Upper lobe of right lung (tissue), 1 donor: ENCODE results near the gene ATP6V1C2. TPM values are rescaled to one million over a fixed set of nuclear protein-coding genes. Genes with fewer than 3 reads are reported as not detected.

Source experiments
- ATAC-seq: fragments of 200-7000 bp; cut with Tn5 transposase; one replicate; pipeline ENCODE4 v1.9.1; 2020; ENCODE audit warnings: mild to moderate bottlenecking, moderate library complexity
- DNase-seq: peaks from one replicate; pipeline ENCODE4 v3.0.0-alpha.2; 2020
- H3K27ac ChIP-seq: fragments of 200-600 bp; one replicate; pipeline ENCODE4 v1.8.0; 2022
- H3K27me3 ChIP-seq: fragments of 200-600 bp; one replicate; pipeline ENCODE4 v1.8.0; 2022; ENCODE audit warnings: mild to moderate bottlenecking
- H3K36me3 ChIP-seq: fragments of 200-600 bp; one replicate; pipeline ENCODE4 v1.8.0; 2022
- H3K4me1 ChIP-seq: fragments of 200-600 bp; one replicate; pipeline ENCODE4 v1.8.0; 2022
- H3K4me3 ChIP-seq: fragments of 200-600 bp; one replicate; pipeline ENCODE4 v1.8.0; 2022; ENCODE audit warnings: mild to moderate bottlenecking
- H3K9me3 ChIP-seq: fragments of 200-600 bp; one replicate; pipeline ENCODE4 v1.8.0; 2022
- CTCF ChIP-seq: fragments of 200-600 bp; IDR thresholded peaks from one replicate; pipeline ENCODE4 v1.8.0; 2022; ENCODE audit warnings: antibody characterized with exemption
- intact Hi-C: fragments of 100-400 bp; cut with DNase I; formaldehyde crosslinking; loops from one replicate; pipeline ENCODE4 v1.11.0; 2022
- total RNA-seq: library from RNA; stranded (reverse); fragmentation: NEBNext Ultra II Directional; extraction: Animal tissue kit (Norgen Biotek cat#: 25700); gene quantifications from one replicate; pipeline ENCODE4 v1.2.1, GENCODE V29; 2021
- donor health status: DM: no; HTN: yes; CAD: no; lungs with severe emphysema.

Gene ATP6V1C2
- total RNA-seq, 1 donor from 2014 or later: not detected

GRCh38 chr2:10686176-10686730 lies 35.2 kb upstream of the ATP6V1C2 start:
- Histone ChIP-seq H3K27me3 (no peaks in the 10 kb centered on the region), H3K4me3 (no peak overlapping the region), H3K4me1 (peaks cover 15% of the 10 kb centered on the region), H3K36me3 (peaks cover 27% of the 10 kb centered on the region), H3K9me3 (no peaks in the 10 kb centered on the region), H3K27ac (no peak overlapping the region)
- ATAC-seq (no peak), DNase-seq (no peak)
- TF ChIP-seq CTCF: no peak
- intact Hi-C loops: no loop called here

- H3K4me1 ChIP-seq: peaks cover 15% of the 10 kb centered on the region
- no peaks in the 10 kb centered on the region for H3K9me3 ChIP-seq
- H3K4me3 ChIP-seq: peak overlapping the region; percentile 74
- intact Hi-C loops: no loop called here
- peaks cover 4% of the 10 kb centered on the region for H3K36me3 ChIP-seq
- peak overlapping the region; percentile 96 for H3K27ac ChIP-seq
- no peaks in the 10 kb centered on the region for H3K27me3 ChIP-seq
- no peak for TF ChIP-seq CTCF
- peak; percentile 59 for ATAC-seq
- no peak for DNase-seq
These were observed 32.3 kb upstream of the ATP6V1C2 start for GRCh38 chr2:10688921-10689807.

GRCh38 chr2:10691521-10691920 lies 29.9 kb upstream of the ATP6V1C2 start:
- Histone ChIP-seq H3K4me3 (no peak overlapping the region), H3K9me3 (no peaks in the 10 kb centered on the region), H3K36me3 (no peaks in the 10 kb centered on the region), H3K27ac (no peak overlapping the region), H3K4me1 (peaks cover 15% of the 10 kb centered on the region), H3K27me3 (no peaks in the 10 kb centered on the region)
- intact Hi-C loops: no loop called here
- no peak for TF ChIP-seq CTCF
- ATAC-seq: no peak
- DNase-seq: no peak

- Histone ChIP-seq H3K27ac (no peak overlapping the region), H3K4me1 (no peaks in the 10 kb centered on the region), H3K36me3 (no peaks in the 10 kb centered on the region), H3K9me3 (no peaks in the 10 kb centered on the region), H3K27me3 (no peaks in the 10 kb centered on the region), H3K4me3 (no peak overlapping the region)
- ATAC-seq: no peak
- intact Hi-C loops: no loop called here
- DNase-seq: no peak
- TF ChIP-seq CTCF: no peak
These were observed 21.2 kb upstream of the ATP6V1C2 start for GRCh38 chr2:10700078-10700803.

- ATAC-seq: no peak
- no peak overlapping the region for H3K4me3 ChIP-seq
- intact Hi-C loops: no loop called here
- no peaks in the 10 kb centered on the region for H3K9me3 ChIP-seq
- no peak for TF ChIP-seq CTCF
- no peaks in the 10 kb centered on the region for H3K36me3 ChIP-seq
- H3K27me3 ChIP-seq: no peaks in the 10 kb centered on the region
- no peak overlapping the region for H3K27ac ChIP-seq
- no peaks in the 10 kb centered on the region for H3K4me1 ChIP-seq
- DNase-seq: no peak
These were observed 17.3 kb upstream of the ATP6V1C2 start for GRCh38 chr2:10704034-10704594.
